Fibroblast of lung (primary cell): ENCODE data around the gene COL9A2.

ENCODE experiments used
- CTCF ChIP-seq, 2 donors: IDR thresholded peaks in 1 of 2; conservative IDR thresholded peaks in 1 of 2; 1 replicate in 1 of 2; 2 replicates in 1 of 2; pipeline ENCODE4 v1.5.1; 2011 to 2012; ENCODE audit warnings: low read length in 2 of 2, control low read depth in 1 of 2, inconsistent platforms in 1 of 2, low read depth in 1 of 2, mild to moderate bottlenecking in 1 of 2
- EZH2 ChIP-seq: IDR thresholded peaks from 2 replicates; pipeline ENCODE4 v1.5.1; 2012; ENCODE audit warnings: low read length, control low read depth, mild to moderate bottlenecking; ENCODE audit errors: missing control alignments

- TF ChIP-seq CTCF (conservative IDR thresholded peaks at IDR 0.05 in 1 of 2, IDR thresholded peaks at IDR 0.05 in 1 of 2; ENCODE audit: low read depth in 1 of 2, low read length in 2 of 2) (no peak), EZH2 (no peak)
These were observed 42.8 kb downstream of the COL9A2 start for GRCh38 chr1:40274331-40274730.
